Spleen (tissue), 11 donors: ENCODE results near the gene SEMA5A. TPM values are rescaled to one million over a fixed set of nuclear protein-coding genes. Genes with fewer than 3 reads are reported as not detected.

Experiments used
- DNase-seq: peaks from one replicate; pipeline ENCODE4 v3.0.0-alpha.2; 2020
- H3K27ac ChIP-seq, 8 donors: fragments of 200-600 bp; sonication (generic) in 7 of 8; 1 replicate in 4 of 8; 2 replicates in 4 of 8; pipeline versions ENCODE4 v1.5.0 to v1.8.0; 2016 to 2021; ENCODE audit warnings: inconsistent platforms in 4 of 8, mild to moderate bottlenecking in 4 of 8, moderate library complexity in 1 of 8
- H3K27me3 ChIP-seq, 7 donors: fragments of 200-600 bp; sonication (generic) in 6 of 7; replicated peaks in 1 of 7; 1 replicate in 4 of 7; 2 replicates in 3 of 7; pipeline versions ENCODE4 v1.5.0 to v1.8.0; 2016 to 2021; ENCODE audit warnings: inconsistent platforms in 3 of 7, mild to moderate bottlenecking in 1 of 7
- H3K36me3 ChIP-seq, 6 donors: fragments of 200-600 bp; sonication (generic) in 5 of 6; 1 replicate in 4 of 6; 2 replicates in 2 of 6; pipeline versions ENCODE4 v1.5.0 to v1.8.0; 2016 to 2021; ENCODE audit warnings: inconsistent platforms in 2 of 6
- H3K4me1 ChIP-seq, 6 donors: fragments of 200-600 bp; sonication (generic) in 5 of 6; 1 replicate in 3 of 6; 2 replicates in 3 of 6; pipeline versions ENCODE4 v1.5.0 to v1.8.0; 2016 to 2021; ENCODE audit warnings: inconsistent platforms in 3 of 6
- H3K4me3 ChIP-seq, 8 donors: fragments of 200-600 bp; sonication (generic) in 7 of 8; 1 replicate in 4 of 8; 2 replicates in 4 of 8; pipeline versions ENCODE4 v1.5.0 to v1.8.0; 2016 to 2021; ENCODE audit warnings: inconsistent platforms in 4 of 8, mild to moderate bottlenecking in 4 of 8, moderate library complexity in 2 of 8
- H3K9me3 ChIP-seq, 8 donors: fragments of 200-600 bp; sonication (generic) in 7 of 8; 1 replicate in 4 of 8; 2 replicates in 4 of 8; pipeline versions ENCODE4 v1.5.0 to v1.8.0; 2016 to 2021; ENCODE audit warnings: inconsistent platforms in 4 of 8
- CTCF ChIP-seq, 11 experiments: fragments of 200-600 bp in 7 of 11; fragments of 450-650 bp in 4 of 11; sonication (generic) in 4 of 11; IDR thresholded peaks in 8 of 11; conservative IDR thresholded peaks in 3 of 11; 1 replicate in 7 of 11; 2 replicates in 4 of 11; pipeline versions ENCODE4 v1.4.0 to v1.8.0; 2016 to 2021; ENCODE audit warnings: antibody characterized with exemption in 11 of 11, inconsistent platforms in 4 of 11, mild to moderate bottlenecking in 1 of 11
- POLR2A ChIP-seq, 3 donors: fragments of 450-650 bp; IDR thresholded peaks; one replicate each; pipeline ENCODE4 v1.5.1; 2017; ENCODE audit warnings: antibody characterized with exemption in 3 of 3, mild to moderate bottlenecking in 1 of 3
- POLR2AphosphoS5 ChIP-seq, 3 donors: sonication (generic); formaldehyde crosslinking; IDR thresholded peaks; one replicate each; pipeline ENCODE4 v1.5.1; 2017; ENCODE audit warnings: antibody characterized with exemption in 3 of 3
- WGBS, 5 donors: extraction: QIAGEN DNeasy Blood & Tissue Kit in 3 of 5; methylation state at CpG; one replicate each; pipeline versions ENCODE4 v1.1.5 to v1.1.7; 2013 to 2018; 5-methylcytosine and 5-hydroxymethylcytosine counted together
- intact Hi-C: fragments of 100-400 bp; cut with DNase I; formaldehyde crosslinking; loops from one replicate; pipeline ENCODE4 v1.15.0; 2023; ENCODE audit warnings: low total_unique reads
- polyA plus RNA-seq, 3 donors: library from polyadenylated mRNA; stranded (reverse); fragments of 200-250 nt; gene quantifications; one replicate each; pipeline ENCODE4 v1.2.1, GENCODE V29; 2013
- total RNA-seq, 7 donors: library from RNA; depleted of rRNA in 3 of 7; stranded (reverse); fragments of >200 nt in 3 of 7; fragmentation: NEBNext Ultra II Directional in 4 of 7; extraction: Animal tissue kit (Norgen Biotek cat#: 25700) in 4 of 7; gene quantifications; one replicate each; pipeline versions ENCODE4 v1.1.0 to v1.2.1, GENCODE V29; 2016 to 2021
- donor health status: healthy with polysubstance abuse.
- donor health status: DM: no; HTN: no; CAD: no; lungs with moderate emphysema.
- donor health status: DM: no; HTN: no; CAD: no.
- donor health status: Bipolar disorder and iron deficiency.
- donor health status: healthy.
- donor health status: DM: no; HTN: no; CAD: no.
- donor health status: DM: yes; HTN: yes; CAD: no.

The SEMA5A gene
- total and polyA plus RNA-seq, 10 donors = 1.4 to 30.9 (median 13.1) TPM

- 49 to 64% (median 56%) methylated on average over 2 of the region's 2 CpGs for WGBS, 5 donors
Observed at GRCh38 chr5:9396285-9396770, 149.5 kb downstream of the SEMA5A start.

GRCh38 chr5:9395706-9396105 lies 150.2 kb downstream of the SEMA5A start:
- Histone ChIP-seq H3K27me3 (no peaks in the 10 kb centered on the region), H3K4me1 (no peaks in the 10 kb centered on the region), H3K27ac (no peak overlapping the region), H3K36me3 (no peaks in the 10 kb centered on the region), H3K4me3 (no peak overlapping the region), H3K9me3 (peaks cover 0 to 10% (median 3%) of the 10 kb centered on the region in 8 donors)
- TF ChIP-seq POLR2AphosphoS5 (IDR thresholded peaks at IDR 0.05) = no peak
- WGBS, 5 donors = 46 to 56% (median 49%) methylated on average over 2 of the region's 2 CpGs
- no peak for DNase-seq
- intact Hi-C loops = no loop called here

More at GRCh38 chr5:9396285-9396770, 149.5 kb downstream of the SEMA5A start:
- no peak overlapping the region for H3K4me3 ChIP-seq
- no peak for TF ChIP-seq CTCF (IDR thresholded peaks at IDR 0.05 in 8 of 11, conservative IDR thresholded peaks at IDR 0.05 in 3 of 11)
- no peak for TF ChIP-seq POLR2AphosphoS5 (IDR thresholded peaks at IDR 0.05)
- TF ChIP-seq POLR2A (IDR thresholded peaks at IDR 0.05) = no peak
- H3K4me1 ChIP-seq = no peaks in the 10 kb centered on the region
- H3K36me3 ChIP-seq = no peaks in the 10 kb centered on the region
- no peak for DNase-seq
- no peak overlapping the region for H3K27ac ChIP-seq
- H3K9me3 ChIP-seq = peaks cover 0 to 10% (median 3%) of the 10 kb centered on the region in 8 donors
- H3K27me3 ChIP-seq = no peaks in the 10 kb centered on the region
- intact Hi-C loops = no loop called here

DNA sequence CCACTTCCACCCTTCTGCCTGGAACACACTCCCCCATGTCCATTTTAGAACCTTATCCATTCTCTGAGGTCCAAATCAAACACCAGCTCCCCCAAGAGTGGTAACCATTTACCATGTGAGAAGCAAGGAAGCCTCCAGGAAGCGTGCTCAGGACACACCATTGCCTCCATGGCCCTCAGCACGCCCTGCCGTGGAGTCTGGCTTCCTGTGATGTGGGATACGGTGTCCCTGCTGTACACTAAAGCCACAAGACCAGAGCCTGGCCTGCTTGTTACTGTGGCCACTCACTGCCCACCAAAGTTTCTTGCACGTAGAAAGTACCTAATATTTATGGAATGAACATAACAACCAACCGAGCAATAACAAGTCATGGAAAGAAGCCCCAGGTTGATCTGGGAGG lies 151.7 kb downstream of the SEMA5A start:
- H3K36me3 ChIP-seq = no peaks in the 10 kb centered on the region
- no peak for TF ChIP-seq POLR2A (IDR thresholded peaks at IDR 0.05)
- no peak for TF ChIP-seq POLR2AphosphoS5 (IDR thresholded peaks at IDR 0.05)
- no peak for TF ChIP-seq CTCF (IDR thresholded peaks at IDR 0.05 in 8 of 11, conservative IDR thresholded peaks at IDR 0.05 in 3 of 11)
- 67 to 89% (median 79%) methylated on average over 6 of the region's 6 CpGs for WGBS, 5 donors

GRCh38 chr5:9392625-9393024 lies 153.2 kb downstream of the SEMA5A start:
- no peaks in the 10 kb centered on the region for H3K9me3 ChIP-seq
- H3K27me3 ChIP-seq = no peaks in the 10 kb centered on the region
- H3K4me3 ChIP-seq = no peak overlapping the region
- H3K27ac ChIP-seq = no peak overlapping the region
- WGBS, 5 donors = 89 to 100% (median 100%) methylated on average over 1 of the region's 1 CpG
- TF ChIP-seq CTCF (IDR thresholded peaks at IDR 0.05 in 8 of 11, conservative IDR thresholded peaks at IDR 0.05 in 3 of 11) (no peak), POLR2AphosphoS5 (IDR thresholded peaks at IDR 0.05) (no peak), POLR2A (IDR thresholded peaks at IDR 0.05) (no peak)
- no peaks in the 10 kb centered on the region for H3K4me1 ChIP-seq
- DNase-seq = no peak
- intact Hi-C loops = no loop called here
- no peaks in the 10 kb centered on the region for H3K36me3 ChIP-seq

More for the DNA sequence above, 151.7 kb downstream of the SEMA5A start:
- H3K27me3 ChIP-seq = no peaks in the 10 kb centered on the region
- DNase-seq = no peak
- intact Hi-C loops = no loop called here
- no peak overlapping the region for H3K4me3 ChIP-seq
- H3K4me1 ChIP-seq = no peaks in the 10 kb centered on the region
- H3K9me3 ChIP-seq = peaks cover 0 to 2% (median 0%) of the 10 kb centered on the region in 8 donors
- no peak overlapping the region for H3K27ac ChIP-seq

DNA sequence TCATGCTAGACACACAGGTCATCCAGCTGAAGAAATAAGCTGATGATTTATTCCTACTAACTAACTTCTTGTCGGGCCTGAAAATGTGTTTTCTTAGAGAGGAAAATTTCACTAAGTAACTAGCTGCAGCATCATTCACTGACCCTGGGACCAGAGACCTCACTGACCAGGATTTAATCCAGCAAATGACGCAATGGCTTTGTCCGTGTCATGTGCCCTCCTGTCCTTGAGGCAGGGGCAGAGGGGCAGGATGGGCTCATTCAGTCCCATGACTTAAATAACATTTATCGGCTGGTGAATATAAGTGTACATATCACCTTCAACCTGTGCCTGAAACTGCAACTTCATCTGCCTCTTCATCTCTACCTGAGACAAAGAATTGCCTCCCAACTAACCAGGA lies 154.8 kb downstream of the SEMA5A start:
- DNase-seq = no peak
- no peaks in the 10 kb centered on the region for H3K4me1 ChIP-seq
- H3K27me3 ChIP-seq = no peaks in the 10 kb centered on the region
- H3K36me3 ChIP-seq = no peaks in the 10 kb centered on the region
- H3K27ac ChIP-seq = no peak overlapping the region
- peaks cover 0 to 3% (median 0%) of the 10 kb centered on the region in 8 donors for H3K9me3 ChIP-seq
- no peak for TF ChIP-seq POLR2A (IDR thresholded peaks at IDR 0.05)
- no peak for TF ChIP-seq CTCF (IDR thresholded peaks at IDR 0.05 in 8 of 11, conservative IDR thresholded peaks at IDR 0.05 in 3 of 11)
- TF ChIP-seq POLR2AphosphoS5 (IDR thresholded peaks at IDR 0.05) = no peak
- WGBS, 5 donors = 85 to 97% (median 93%) methylated on average over 4 of the region's 4 CpGs
- no peak overlapping the region for H3K4me3 ChIP-seq
- intact Hi-C loops = no loop called here
